ENCODE results near the gene CSNK2A1.

Gene CSNK2A1

GRCh38 chr20:443223-443775 lies 100.3 kb downstream of the CSNK2A1 start:
- no peak for TF ChIP-seq CTCF (IDR thresholded peaks at IDR 0.05; ENCODE audit: insufficient read depth, low read depth, low read length, missing control alignments)
- no peak for DNase-seq (ENCODE audit: low read depth)

GRCh38 chr20:440636-441035 lies 103.0 kb downstream of the CSNK2A1 start:
- TF ChIP-seq CTCF (IDR thresholded peaks at IDR 0.05; ENCODE audit: insufficient read depth, low read depth, low read length, missing control alignments): no peak
- H3K4me3 ChIP-seq (ENCODE audit: low read depth, low read length): no peak overlapping the region
- DNase-seq (ENCODE audit: low read depth): no peak

More at GRCh38 chr20:443223-443775, 100.3 kb downstream of the CSNK2A1 start:
- no peak overlapping the region for H3K4me3 ChIP-seq (ENCODE audit: low read depth, low read length)

- no peak for DNase-seq (ENCODE audit: low read depth)
- no peak overlapping the region for H3K4me3 ChIP-seq (ENCODE audit: low read depth, low read length)
- TF ChIP-seq CTCF (IDR thresholded peaks at IDR 0.05; ENCODE audit: insufficient read depth, low read depth, low read length, missing control alignments): no peak
Measured at GRCh38 chr20:440148-440547, 103.4 kb downstream of the CSNK2A1 start.

- no peak for TF ChIP-seq CTCF (IDR thresholded peaks at IDR 0.05; ENCODE audit: insufficient read depth, low read depth, low read length, missing control alignments)
- peak; percentile 55 for DNase-seq (ENCODE audit: low read depth)
- H3K4me3 ChIP-seq (ENCODE audit: low read depth, low read length): no peak overlapping the region
Measured at GRCh38 chr20:438571-439469, 104.8 kb downstream of the CSNK2A1 start.

GRCh38 chr20:437787-438486 lies 105.7 kb downstream of the CSNK2A1 start:
- DNase-seq (ENCODE audit: low read depth): no peak
- H3K4me3 ChIP-seq (ENCODE audit: low read depth, low read length): no peak overlapping the region
- no peak for TF ChIP-seq CTCF (IDR thresholded peaks at IDR 0.05; ENCODE audit: insufficient read depth, low read depth, low read length, missing control alignments)

- DNase-seq (ENCODE audit: low read depth): no peak
- no peak overlapping the region for H3K4me3 ChIP-seq (ENCODE audit: low read depth, low read length)
- no peak for TF ChIP-seq CTCF (IDR thresholded peaks at IDR 0.05; ENCODE audit: insufficient read depth, low read depth, low read length, missing control alignments)
Measured at GRCh38 chr20:436476-436875, 107.1 kb downstream of the CSNK2A1 start.
